K562 (cell line): ENCODE results near the gene LBR. TPM values are rescaled to one million over a fixed set of nuclear protein-coding genes. Genes with fewer than 3 reads are reported as not detected.
A peak's percentile ranks its signal among the peaks of the same experiment; 100 is the strongest.

ENCODE experiments used
- ARNT ChIP-seq, 2 experiments: fragments of 450-650 bp; IDR thresholded peaks; 2 replicates each; pipeline ENCODE4 v1.6.1; 2016; ENCODE audit warnings: mild to moderate bottlenecking in 1 of 2
- CREBBP ChIP-seq: IDR thresholded peaks from one replicate; pipeline ENCODE4 v1.6.1; 2012; ENCODE audit warnings: low read depth, mild to moderate bottlenecking, control low read depth, inconsistent platforms, low read length
- GTF2A2 ChIP-seq: IDR thresholded peaks from 2 replicates; pipeline ENCODE4 v1.6.1; 2016; ENCODE audit warnings: mild to moderate bottlenecking, missing genetic modification characterization, missing compliant biosample characterization
- GTF2E2 ChIP-seq: fragments of 200-800 bp; sonication (Bioruptor generic); IDR thresholded peaks from 2 replicates; pipeline ENCODE4 v1.6.1; 2016; ENCODE audit warnings: missing genetic modification characterization, missing compliant biosample characterization
- HOXB6 ChIP-seq: fragments of 250-450 bp; sonication (Bioruptor Pico); IDR thresholded peaks from 2 replicates; pipeline ENCODE4 v1.5.1; 2022; ENCODE audit warnings: mild to moderate bottlenecking, borderline replicate concordance
- MCM5 ChIP-seq: fragments of 450-650 bp; IDR thresholded peaks from 2 replicates; pipeline ENCODE4 v1.6.1; 2016; ENCODE audit warnings: low read depth
- MITF ChIP-seq: IDR thresholded peaks from 2 replicates; pipeline ENCODE4 v1.6.1; 2014; ENCODE audit warnings: antibody characterized with exemption
- MLLT1 ChIP-seq, 2 experiments: fragments of 450-650 bp; IDR thresholded peaks; 2 replicates each; pipeline ENCODE4 v1.6.1; 2016
- PML ChIP-seq: IDR thresholded peaks from 2 replicates; pipeline ENCODE4 v1.6.1; 2012; ENCODE audit warnings: low read length, inconsistent platforms
- RB1 ChIP-seq: fragments of 450-650 bp; IDR thresholded peaks from 2 replicates; pipeline ENCODE4 v1.6.1; 2017; ENCODE audit warnings: low read depth, mild to moderate bottlenecking
- RREB1 ChIP-seq: fragments of 250-450 bp; sonication (Bioruptor Pico); IDR thresholded peaks from 2 replicates; pipeline ENCODE4 v1.4.0; 2020
- SIN3A ChIP-seq, 2 experiments: fragments of 150-350 bp in 1 of 2; IDR thresholded peaks; 2 replicates each; pipeline ENCODE4 v1.6.1; 2011 to 2016; ENCODE audit warnings: borderline replicate concordance in 2 of 2, low read depth in 2 of 2, low read length in 2 of 2, mild to moderate bottlenecking in 2 of 2, moderate library complexity in 2 of 2; ENCODE audit not compliant: control insufficient read depth in 1 of 2
- THRB ChIP-seq: fragments of 450-650 bp; formaldehyde crosslinking; conservative IDR thresholded peaks from 2 replicates; pipeline ENCODE4 v1.4.0; 2022; ENCODE audit warnings: mild to moderate bottlenecking, missing genetic modification characterization
- ZBED1 ChIP-seq: IDR thresholded peaks from 2 replicates; pipeline ENCODE4 v1.6.1; 2014
- ZC3H8 ChIP-seq: fragments of 450-650 bp; IDR thresholded peaks from 2 replicates; pipeline ENCODE4 v1.6.1; 2017
- ZNF239 ChIP-seq: fragments of 250-450 bp; sonication (Bioruptor Pico); IDR thresholded peaks from 2 replicates; pipeline ENCODE4 v1.4.0; 2020; ENCODE audit warnings: mild to moderate bottlenecking
- ZNF444 ChIP-seq: fragments of 250-450 bp; sonication (Bioruptor Pico); IDR thresholded peaks from 2 replicates; pipeline ENCODE4 v1.4.0; 2020; ENCODE audit warnings: mild to moderate bottlenecking, moderate library complexity
- ZNF512 ChIP-seq: IDR thresholded peaks from 2 replicates; pipeline ENCODE4 v1.6.1; 2016; ENCODE audit warnings: missing genetic modification characterization, missing compliant biosample characterization
- polyA plus RNA-seq, 8 experiments: library from polyadenylated mRNA; depleted of rRNA in 4 of 8; stranded (reverse) in 5 of 8; unstranded in 3 of 8; fragments of >200 nt; fragmentation: Nextera tagmentation in 2 of 8; fragmentation: Illumina TruSeq in 1 of 8; extraction: Ambion mirVana in 2 of 8; extraction: Trizol in 1 of 8; gene quantifications; 2 replicates each; pipeline versions ENCODE4 v1.2.1 to v1.2.3, GENCODE V29; 2011 to 2014; ENCODE audit warnings: inconsistent platforms in 1 of 8, missing spikeins in 1 of 8
- total RNA-seq, 7 experiments: library from RNA; depleted of rRNA in 6 of 7; stranded (reverse); fragments of >200 nt in 6 of 7; fragmentation: Illumina TruSeq in 2 of 7; extraction: Trizol in 2 of 7; gene quantifications; 2 replicates each; pipeline versions ENCODE4 v1.2.1 to v1.2.3, GENCODE V29; 2011 to 2021; ENCODE audit warnings: low replicate concordance in 1 of 7

Gene LBR
- total and polyA plus RNA-seq, 9 of the 15 experiments (the other 6 are each of a cell fraction or from before 2014, with no cell fraction given): 102 to 229 (median 197) TPM

GRCh38 chr1:225428881-225429455, 1.1 kb upstream of the LBR start (continued):
- TF ChIP-seq RREB1 (CRISPR knock-in tag) (no peak), THRB (CRISPR knock-in tag) (no peak), MITF (no peak), ARNT (IDR thresholded peaks at IDR 0.05) (no peak), PML (no peak), ZBED1 (no peak), MCM5 (no peak), RB1 (no peak), GTF2A2 (tag) (no peak), ZNF512 (tag) (no peak), ZNF444 (no peak), MLLT1 (IDR thresholded peaks at IDR 0.05) (peak in 1 of 2 experiments; percentile 36; a peak in 1 of 4 replicates), ZNF239 (CRISPR knock-in tag) (no peak), GTF2E2 (tag) (0 out of 2 replicates have a peak, but pooled peaks have one; percentile 45), ZC3H8 (no peak), CREBBP (no peak), HOXB6 (CRISPR knock-in tag) (no peak), SIN3A (IDR thresholded peaks at IDR 0.05; ENCODE audit: borderline replicate concordance in 2 of 2, control insufficient read depth in 1 of 2, low read depth in 2 of 2, low read length in 2 of 2) (no peak)
